ENCODE data around the gene LIF. TPM values are rescaled to one million over a fixed set of nuclear protein-coding genes. Genes with fewer than 3 reads are reported as not detected.
A peak's percentile ranks its signal among the peaks of the same experiment; 100 is the strongest.

Gene LIF
- total and polyA plus RNA-seq, 2 of the 4 experiments (the other 2 are of a cell fraction) = 130 to 214 TPM

- peak overlapping the region; percentile 37; the same call in 1 of the 2 replicates for H3K18ac ChIP-seq (ENCODE audit: low read depth, low read length)
- BruUV-seq (replicated peaks) = no TSS peak
- peak overlapping the region; percentile 70 for H2AK9ac ChIP-seq (replicated peaks; ENCODE audit: low read depth, low read length, poor library complexity)
- H3K4me1 ChIP-seq (ENCODE audit: control insufficient read depth, insufficient read depth, low read length) = peaks cover 12% of the 10 kb centered on the region
- no peak overlapping the region for H3K4me2 ChIP-seq (ENCODE audit: low read depth, low read length)
- no peaks in the 10 kb centered on the region for H3K9me3 ChIP-seq (ENCODE audit: control insufficient read depth, insufficient read depth, low read length)
- TF ChIP-seq RFX5 (IDR thresholded peaks at IDR 0.05; ENCODE audit: low read depth, low read length) = no peak
- TF ChIP-seq RCOR1 (IDR thresholded peaks at IDR 0.05; ENCODE audit: insufficient replicate concordance, low read length) = no peak
- TF ChIP-seq RAD21 (IDR thresholded peaks at IDR 0.05; ENCODE audit: low read length) = no peak
- H2BK5ac ChIP-seq (ENCODE audit: low read depth, low read length, poor library complexity, severe bottlenecking) = peak overlapping the region; percentile 28
- 84% methylated on average over 6 of the region's 23 CpGs; no CpG with 5 or more reads in 1 of the 2 experiments for WGBS, 2 experiments (ENCODE audit: extremely low coverage in 2 of 2, insufficient read length in 1 of 2)
- H3K27ac ChIP-seq (ENCODE audit: insufficient read depth, low read length) = peak overlapping the region; percentile 19; the same call in 1 of the 2 replicates
- peak; percentile 42 for ATAC-seq (ENCODE audit: low read depth)
- H3K9me1 ChIP-seq (ENCODE audit: insufficient read depth, low read length) = peaks cover 7% of the 10 kb centered on the region
- peak overlapping the region; percentile 63 for H2BK20ac ChIP-seq (ENCODE audit: low read depth, low read length)
- no peaks in the 10 kb centered on the region for H3K27me3 ChIP-seq (ENCODE audit: control insufficient read depth, insufficient read depth, low read length)
- DNase-seq = no peak
- in situ Hi-C loops (cut with MboI; ENCODE audit: low sequenced_read_pairs) (no loop called here), intact Hi-C loops (cut with micrococcal nuclease) (no loop called here), dilution Hi-C loops (cut with HindIII; ENCODE audit: low sequenced_read_pairs, unreplicated experiment) (no loop called here)
- no peak overlapping the region for H3K4me3 ChIP-seq (ENCODE audit: insufficient read depth, low read depth, low read length)
- 0 out of 4 replicates have a peak, but pooled peaks cover 0 to 3% of the 10 kb centered on the region in 2 experiments for H3K79me1 ChIP-seq (ENCODE audit: low read depth in 1 of 2, low read length in 2 of 2)
- no peak overlapping the region for H3K9ac ChIP-seq (ENCODE audit: low read depth, low read length)
- no peaks in the 10 kb centered on the region for H3K36me3 ChIP-seq (ENCODE audit: control insufficient read depth, insufficient read depth, low read length)
- H2AFZ ChIP-seq (replicated peaks; ENCODE audit: low read length, poor library complexity) = peak overlapping the region; percentile 79
- H2AK5ac ChIP-seq (ENCODE audit: low read depth, low read length) = peak overlapping the region; percentile 81
- H4K5ac ChIP-seq (ENCODE audit: low read depth, low read length) = peak overlapping the region; percentile 43
- CTCF ChIA-PET = interaction anchor here (0.5 kb wide), 1 partner anchor 106 kb away, joined by 9 read pairs; no protein-coding TSS in a partner anchor
- H4K8ac ChIP-seq (ENCODE audit: low read depth in 2 of 2, low read length in 2 of 2) = peak overlapping the region in 1 of 2 experiments; percentile 44; a peak in 1 of 4 replicates
- peak overlapping the region; percentile 35 for H3K14ac ChIP-seq (replicated peaks; ENCODE audit: low read depth, low read length)
- no peak overlapping the region for H3K23ac ChIP-seq (ENCODE audit: low read depth, low read length)
- H3K56ac ChIP-seq (ENCODE audit: extremely low read depth, insufficient read depth, low read length) = no peak overlapping the region
- peak overlapping the region; percentile 74 for H2BK120ac ChIP-seq (ENCODE audit: low read depth, low read length)
- POLR2A ChIA-PET (ENCODE audit: unreplicated experiment) = no interaction called here
- no peaks in the 10 kb centered on the region for H4K20me1 ChIP-seq (ENCODE audit: insufficient read depth, low read length)
- peak overlapping the region; percentile 44 for H3K4ac ChIP-seq (ENCODE audit: low read depth, low read length)
- peak overlapping the region; percentile 64; the same call in 1 of the 3 replicates for H2BK15ac ChIP-seq (ENCODE audit: low read depth, low read length)
- H4K91ac ChIP-seq (ENCODE audit: insufficient read depth, low read depth, low read length) = peak overlapping the region; percentile 58
Observed at GRCh38 chr22:30217698-30218560, 28.6 kb downstream of the LIF start.
